Lower leg skin (tissue), 3 donors: Measurements from ENCODE around the gene SCN8A.

Experiments used
- POLR2A ChIP-seq, 2 donors: fragments of 450-650 bp; IDR thresholded peaks; one replicate each; pipeline ENCODE4 v1.6.1; 2016 to 2017; ENCODE audit warnings: antibody characterized with exemption in 2 of 2, mild to moderate bottlenecking in 1 of 2, moderate library complexity in 1 of 2
- TF ChIP-seq, protein P1 (sequence below), 3 donors: fragments of 450-650 bp; IDR thresholded peaks; one replicate each; pipeline ENCODE4 v1.5.1; 2016; ENCODE audit warnings: antibody characterized with exemption in 3 of 3, mild to moderate bottlenecking in 3 of 3, moderate library complexity in 2 of 3

DNA sequence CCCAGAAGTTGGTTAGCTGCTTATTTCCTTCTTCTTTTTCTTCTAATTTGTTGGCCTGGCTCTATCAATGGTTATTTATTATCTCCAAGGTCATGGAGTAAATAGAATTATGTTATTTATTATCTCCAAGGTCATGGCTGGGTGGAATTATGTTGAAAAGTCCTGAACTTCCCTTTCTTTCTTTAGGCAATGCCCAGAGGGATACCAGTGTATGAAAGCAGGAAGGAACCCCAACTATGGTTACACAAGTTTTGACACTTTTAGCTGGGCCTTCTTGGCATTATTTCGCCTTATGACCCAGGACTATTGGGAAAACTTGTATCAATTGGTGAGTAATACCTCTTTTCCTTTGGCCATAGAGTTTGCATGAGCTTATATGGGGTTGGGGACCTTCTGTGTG, 111.6 kb downstream of the SCN8A start:
- TF ChIP-seq, protein P1, sequence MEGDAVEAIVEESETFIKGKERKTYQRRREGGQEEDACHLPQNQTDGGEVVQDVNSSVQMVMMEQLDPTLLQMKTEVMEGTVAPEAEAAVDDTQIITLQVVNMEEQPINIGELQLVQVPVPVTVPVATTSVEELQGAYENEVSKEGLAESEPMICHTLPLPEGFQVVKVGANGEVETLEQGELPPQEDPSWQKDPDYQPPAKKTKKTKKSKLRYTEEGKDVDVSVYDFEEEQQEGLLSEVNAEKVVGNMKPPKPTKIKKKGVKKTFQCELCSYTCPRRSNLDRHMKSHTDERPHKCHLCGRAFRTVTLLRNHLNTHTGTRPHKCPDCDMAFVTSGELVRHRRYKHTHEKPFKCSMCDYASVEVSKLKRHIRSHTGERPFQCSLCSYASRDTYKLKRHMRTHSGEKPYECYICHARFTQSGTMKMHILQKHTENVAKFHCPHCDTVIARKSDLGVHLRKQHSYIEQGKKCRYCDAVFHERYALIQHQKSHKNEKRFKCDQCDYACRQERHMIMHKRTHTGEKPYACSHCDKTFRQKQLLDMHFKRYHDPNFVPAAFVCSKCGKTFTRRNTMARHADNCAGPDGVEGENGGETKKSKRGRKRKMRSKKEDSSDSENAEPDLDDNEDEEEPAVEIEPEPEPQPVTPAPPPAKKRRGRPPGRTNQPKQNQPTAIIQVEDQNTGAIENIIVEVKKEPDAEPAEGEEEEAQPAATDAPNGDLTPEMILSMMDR (IDR thresholded peaks at IDR 0.05) = no peak
- no peak for TF ChIP-seq POLR2A (IDR thresholded peaks at IDR 0.05)
